ENCODE data around the gene MID1. TPM values are rescaled to one million over a fixed set of nuclear protein-coding genes. Genes with fewer than 3 reads are reported as not detected.

The MID1 gene
- total RNA-seq, 1 experiment from 2014 or later: 9.7 TPM

GRCh38 chrX:10450959-10451355, 169.4 kb downstream of the MID1 start:
- peaks cover 26% of the 10 kb centered on the region for H3K4me1 Mint-ChIP-seq (ENCODE audit: insufficient read depth, unreplicated experiment)
- H3K4me3 Mint-ChIP-seq (ENCODE audit: unreplicated experiment): no peak overlapping the region
- no peaks in the 10 kb centered on the region for H3K27me3 Mint-ChIP-seq (ENCODE audit: insufficient read depth, unreplicated experiment)
- POLR2A ChIA-PET: no interaction called here
- CTCF ChIA-PET: no interaction called here
- BruUV-seq (replicated peaks): no TSS peak
- peak overlapping the region; percentile 31 for H3K27ac Mint-ChIP-seq (ENCODE audit: low read depth, unreplicated experiment)
- no peak for DNase-seq (ENCODE audit: unreplicated experiment)
- no peaks in the 10 kb centered on the region for H3K36me3 Mint-ChIP-seq (ENCODE audit: insufficient read depth, unreplicated experiment)
- intact Hi-C loops (cut with micrococcal nuclease): loop anchor here (10.0 kb wide), 1 partner anchor 164 kb away; no protein-coding TSS in a partner anchor
- TF ChIP-seq, protein P1, sequence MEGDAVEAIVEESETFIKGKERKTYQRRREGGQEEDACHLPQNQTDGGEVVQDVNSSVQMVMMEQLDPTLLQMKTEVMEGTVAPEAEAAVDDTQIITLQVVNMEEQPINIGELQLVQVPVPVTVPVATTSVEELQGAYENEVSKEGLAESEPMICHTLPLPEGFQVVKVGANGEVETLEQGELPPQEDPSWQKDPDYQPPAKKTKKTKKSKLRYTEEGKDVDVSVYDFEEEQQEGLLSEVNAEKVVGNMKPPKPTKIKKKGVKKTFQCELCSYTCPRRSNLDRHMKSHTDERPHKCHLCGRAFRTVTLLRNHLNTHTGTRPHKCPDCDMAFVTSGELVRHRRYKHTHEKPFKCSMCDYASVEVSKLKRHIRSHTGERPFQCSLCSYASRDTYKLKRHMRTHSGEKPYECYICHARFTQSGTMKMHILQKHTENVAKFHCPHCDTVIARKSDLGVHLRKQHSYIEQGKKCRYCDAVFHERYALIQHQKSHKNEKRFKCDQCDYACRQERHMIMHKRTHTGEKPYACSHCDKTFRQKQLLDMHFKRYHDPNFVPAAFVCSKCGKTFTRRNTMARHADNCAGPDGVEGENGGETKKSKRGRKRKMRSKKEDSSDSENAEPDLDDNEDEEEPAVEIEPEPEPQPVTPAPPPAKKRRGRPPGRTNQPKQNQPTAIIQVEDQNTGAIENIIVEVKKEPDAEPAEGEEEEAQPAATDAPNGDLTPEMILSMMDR (IDR thresholded peaks at IDR 0.05; ENCODE audit: unreplicated experiment): no peak
- H3K9me3 Mint-ChIP-seq (ENCODE audit: unreplicated experiment): peaks cover 7% of the 10 kb centered on the region

DNA sequence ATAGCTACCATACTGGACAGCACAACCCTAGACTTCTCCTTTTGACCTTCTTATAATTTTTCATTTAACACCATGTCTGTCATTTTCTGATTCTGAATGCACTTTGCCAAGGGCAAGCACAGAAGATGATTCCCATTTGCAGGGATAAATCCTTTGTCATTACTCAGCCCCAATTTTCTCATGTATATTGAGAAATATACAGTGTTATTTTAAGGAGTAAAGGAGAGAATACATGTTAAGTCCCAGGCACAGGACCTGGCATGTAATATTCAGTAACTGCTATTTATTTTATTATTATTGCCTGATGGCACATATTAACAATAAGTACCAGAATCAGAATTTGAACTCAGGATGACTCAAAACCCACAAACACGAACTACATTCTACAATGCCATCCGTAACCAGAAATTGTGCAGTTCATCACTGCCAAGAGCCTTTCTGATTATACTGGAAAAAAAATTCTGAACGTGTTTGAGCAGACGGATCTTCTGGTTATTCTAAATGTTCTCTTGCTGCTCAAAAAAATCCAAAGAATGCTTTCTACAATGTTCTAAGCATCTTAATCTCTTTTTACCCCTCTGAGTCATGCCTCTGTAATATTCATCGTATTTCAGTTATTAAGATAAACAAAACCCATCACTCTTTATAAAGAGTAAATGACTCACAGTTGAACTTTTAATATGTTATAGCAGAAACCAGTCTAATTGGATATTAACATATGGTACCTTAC, 170.0 kb downstream of the MID1 start:
- intact Hi-C loops (cut with micrococcal nuclease): loop anchor here (10.0 kb wide), 1 partner anchor 164 kb away; no protein-coding TSS in a partner anchor
- H3K9me3 Mint-ChIP-seq (ENCODE audit: unreplicated experiment): peaks cover 7% of the 10 kb centered on the region
- no peak overlapping the region for H3K4me3 Mint-ChIP-seq (ENCODE audit: unreplicated experiment)
- peaks cover 26% of the 10 kb centered on the region for H3K4me1 Mint-ChIP-seq (ENCODE audit: insufficient read depth, unreplicated experiment)
- H3K27ac Mint-ChIP-seq (ENCODE audit: low read depth, unreplicated experiment): peak overlapping the region; percentile 31
- no peaks in the 10 kb centered on the region for H3K27me3 Mint-ChIP-seq (ENCODE audit: insufficient read depth, unreplicated experiment)
- ChIA-PET CTCF (no interaction called here), POLR2A (no interaction called here)
- H3K36me3 Mint-ChIP-seq (ENCODE audit: insufficient read depth, unreplicated experiment): no peaks in the 10 kb centered on the region
- no TSS peak for BruUV-seq (replicated peaks)
- TF ChIP-seq, protein P1 (IDR thresholded peaks at IDR 0.05; ENCODE audit: unreplicated experiment): no peak
- peak; percentile 28 for DNase-seq (ENCODE audit: unreplicated experiment)

- H3K4me1 Mint-ChIP-seq (ENCODE audit: insufficient read depth, unreplicated experiment): peaks cover 26% of the 10 kb centered on the region
- no peaks in the 10 kb centered on the region for H3K36me3 Mint-ChIP-seq (ENCODE audit: insufficient read depth, unreplicated experiment)
- intact Hi-C loops (cut with micrococcal nuclease): no loop called here
- TF ChIP-seq, protein P1 (IDR thresholded peaks at IDR 0.05; ENCODE audit: unreplicated experiment): no peak
- DNase-seq (ENCODE audit: unreplicated experiment): no peak
- H3K27ac Mint-ChIP-seq (ENCODE audit: low read depth, unreplicated experiment): peak overlapping the region; percentile 23
- no peaks in the 10 kb centered on the region for H3K9me3 Mint-ChIP-seq (ENCODE audit: unreplicated experiment)
- CTCF ChIA-PET: no interaction called here
- POLR2A ChIA-PET: no interaction called here
- no peaks in the 10 kb centered on the region for H3K27me3 Mint-ChIP-seq (ENCODE audit: insufficient read depth, unreplicated experiment)
- H3K4me3 Mint-ChIP-seq (ENCODE audit: unreplicated experiment): no peak overlapping the region
- no TSS peak for BruUV-seq (replicated peaks)
Measured at GRCh38 chrX:10447564-10448214, 172.7 kb downstream of the MID1 start.

GRCh38 chrX:10444204-10444603, 176.2 kb downstream of the MID1 start:
- CTCF ChIA-PET: interaction anchor here (0.7 to 1.1 kb wide), 3 partner anchors 154 to 256 kb away, joined by 3 read pairs; no protein-coding TSS in a partner anchor
- Mint-ChIP-seq H3K4me1 (ENCODE audit: insufficient read depth, unreplicated experiment) (peaks cover 8% of the 10 kb centered on the region), H3K4me3 (ENCODE audit: unreplicated experiment) (no peak overlapping the region), H3K36me3 (ENCODE audit: insufficient read depth, unreplicated experiment) (no peaks in the 10 kb centered on the region), H3K27ac (ENCODE audit: low read depth, unreplicated experiment) (no peak overlapping the region), H3K27me3 (ENCODE audit: insufficient read depth, unreplicated experiment) (no peaks in the 10 kb centered on the region), H3K9me3 (ENCODE audit: unreplicated experiment) (no peaks in the 10 kb centered on the region)
- TF ChIP-seq, protein P1 (IDR thresholded peaks at IDR 0.05; ENCODE audit: unreplicated experiment): peak; percentile 14
- POLR2A ChIA-PET: no interaction called here
- intact Hi-C loops (cut with micrococcal nuclease): no loop called here
- BruUV-seq (replicated peaks): no TSS peak
- no peak for DNase-seq (ENCODE audit: unreplicated experiment)
